Measurements from ENCODE around the gene RAB3IL1.
"Not testable (repeated sequence)": the region's sequence is repeated elsewhere in the genome, so short reads cannot be mapped to it uniquely, and the experiment has no call there.

The RAB3IL1 gene

GRCh38 chr11:61959678-61960077 is 42.3 kb upstream of the RAB3IL1 start:
- FAIRE-seq (no peak), DNase-seq (ENCODE audit: insufficient read length, low spot score) (no peak)
- no peak for TF ChIP-seq TAF1 (IDR thresholded peaks at IDR 0.05; ENCODE audit: low read depth, low read length)
- no peak for TF ChIP-seq POLR2A (IDR thresholded peaks at IDR 0.05; ENCODE audit: low read depth, low read length)
- no peak for TF ChIP-seq PAX5 (IDR thresholded peaks at IDR 0.05; ENCODE audit: insufficient read depth, low read length, severe bottlenecking)
- TF ChIP-seq POLR2AphosphoS5 (IDR thresholded peaks at IDR 0.05; ENCODE audit: low read depth, low read length), result no peak
- no peak for TF ChIP-seq POU2F2 (IDR thresholded peaks at IDR 0.05; ENCODE audit: low read depth, low read length)
- TF ChIP-seq SPI1 (IDR thresholded peaks at IDR 0.05; ENCODE audit: low read depth, low read length), result no peak

- no peak for FAIRE-seq
These were observed 41.7 kb upstream of the RAB3IL1 start for GRCh38 chr11:61959114-61959513.

GRCh38 chr11:61958590-61958989 is 41.2 kb upstream of the RAB3IL1 start:
- DNase-seq (ENCODE audit: insufficient read length, low spot score) (no peak), FAIRE-seq (no peak)
- TF ChIP-seq POU2F2 (IDR thresholded peaks at IDR 0.05; ENCODE audit: low read depth, low read length) (no peak), POLR2A (IDR thresholded peaks at IDR 0.05; ENCODE audit: low read depth, low read length) (no peak), SPI1 (IDR thresholded peaks at IDR 0.05; ENCODE audit: low read depth, low read length) (no peak), POLR2AphosphoS5 (IDR thresholded peaks at IDR 0.05; ENCODE audit: low read depth, low read length) (no peak), PAX5 (IDR thresholded peaks at IDR 0.05; ENCODE audit: insufficient read depth, low read length, severe bottlenecking) (no peak), TAF1 (IDR thresholded peaks at IDR 0.05; ENCODE audit: low read depth, low read length) (no peak)

More at GRCh38 chr11:61959114-61959513, 41.7 kb upstream of the RAB3IL1 start:
- TF ChIP-seq POLR2A (IDR thresholded peaks at IDR 0.05; ENCODE audit: low read depth, low read length) (no peak), TAF1 (IDR thresholded peaks at IDR 0.05; ENCODE audit: low read depth, low read length) (no peak), POLR2AphosphoS5 (IDR thresholded peaks at IDR 0.05; ENCODE audit: low read depth, low read length) (no peak), POU2F2 (IDR thresholded peaks at IDR 0.05; ENCODE audit: low read depth, low read length) (no peak), PAX5 (IDR thresholded peaks at IDR 0.05; ENCODE audit: insufficient read depth, low read length, severe bottlenecking) (no peak), SPI1 (IDR thresholded peaks at IDR 0.05; ENCODE audit: low read depth, low read length) (no peak)
- DNase-seq (ENCODE audit: insufficient read length, low spot score), result no peak

- TF ChIP-seq POU2F2 (IDR thresholded peaks at IDR 0.05; ENCODE audit: low read depth, low read length) (no peak), TAF1 (IDR thresholded peaks at IDR 0.05; ENCODE audit: low read depth, low read length) (no peak), PAX5 (IDR thresholded peaks at IDR 0.05; ENCODE audit: insufficient read depth, low read length, severe bottlenecking) (no peak), SPI1 (IDR thresholded peaks at IDR 0.05; ENCODE audit: low read depth, low read length) (no peak), POLR2AphosphoS5 (IDR thresholded peaks at IDR 0.05; ENCODE audit: low read depth, low read length) (no peak), POLR2A (IDR thresholded peaks at IDR 0.05; ENCODE audit: low read depth, low read length) (no peak)
- FAIRE-seq (no peak), DNase-seq (ENCODE audit: insufficient read length, low spot score) (no peak)
These were observed 39.8 kb upstream of the RAB3IL1 start for GRCh38 chr11:61957021-61957770.

- FAIRE-seq, result no peak
- no peak for TF ChIP-seq POU2F2 (IDR thresholded peaks at IDR 0.05; ENCODE audit: low read depth, low read length)
- TF ChIP-seq POLR2AphosphoS5 (IDR thresholded peaks at IDR 0.05; ENCODE audit: low read depth, low read length), result no peak
- TF ChIP-seq POLR2A (IDR thresholded peaks at IDR 0.05; ENCODE audit: low read depth, low read length), result no peak
- TF ChIP-seq PAX5 (IDR thresholded peaks at IDR 0.05; ENCODE audit: insufficient read depth, low read length, severe bottlenecking), result no peak
- no peak for TF ChIP-seq SPI1 (IDR thresholded peaks at IDR 0.05; ENCODE audit: low read depth, low read length)
- TF ChIP-seq TAF1 (IDR thresholded peaks at IDR 0.05; ENCODE audit: low read depth, low read length), result no peak
- no peak for DNase-seq (ENCODE audit: insufficient read length, low spot score)
These were observed 39.0 kb upstream of the RAB3IL1 start for GRCh38 chr11:61956191-61957020.

GRCh38 chr11:61955422-61956135 is 38.2 kb upstream of the RAB3IL1 start:
- FAIRE-seq (no peak), DNase-seq (ENCODE audit: insufficient read length, low spot score) (peak; percentile 49)
- TF ChIP-seq SPI1 (IDR thresholded peaks at IDR 0.05; ENCODE audit: low read depth, low read length), result no peak

- no peak for DNase-seq (ENCODE audit: insufficient read length, low spot score)
- no peak for TF ChIP-seq POLR2AphosphoS5 (IDR thresholded peaks at IDR 0.05; ENCODE audit: low read depth, low read length)
- no peak for TF ChIP-seq PAX5 (IDR thresholded peaks at IDR 0.05; ENCODE audit: insufficient read depth, low read length, severe bottlenecking)
- no peak for TF ChIP-seq POLR2A (IDR thresholded peaks at IDR 0.05; ENCODE audit: low read depth, low read length)
- TF ChIP-seq SPI1 (IDR thresholded peaks at IDR 0.05; ENCODE audit: low read depth, low read length), result no peak
- TF ChIP-seq TAF1 (IDR thresholded peaks at IDR 0.05; ENCODE audit: low read depth, low read length), result no peak
- TF ChIP-seq POU2F2 (IDR thresholded peaks at IDR 0.05; ENCODE audit: low read depth, low read length), result no peak
- no peak for FAIRE-seq
These were observed 37.6 kb upstream of the RAB3IL1 start for GRCh38 chr11:61954851-61955421.

GRCh38 chr11:61954106-61954850 is 36.9 kb upstream of the RAB3IL1 start:
- FAIRE-seq (no peak), DNase-seq (ENCODE audit: insufficient read length, low spot score) (no peak)
- TF ChIP-seq POLR2AphosphoS5 (IDR thresholded peaks at IDR 0.05; ENCODE audit: low read depth, low read length), result no peak
- no peak for TF ChIP-seq PAX5 (IDR thresholded peaks at IDR 0.05; ENCODE audit: insufficient read depth, low read length, severe bottlenecking)
- no peak for TF ChIP-seq POLR2A (IDR thresholded peaks at IDR 0.05; ENCODE audit: low read depth, low read length)
- TF ChIP-seq TAF1 (IDR thresholded peaks at IDR 0.05; ENCODE audit: low read depth, low read length), result no peak
- no peak for TF ChIP-seq POU2F2 (IDR thresholded peaks at IDR 0.05; ENCODE audit: low read depth, low read length)
- TF ChIP-seq SPI1 (IDR thresholded peaks at IDR 0.05; ENCODE audit: low read depth, low read length), result no peak

GRCh38 chr11:61953632-61954031 is 36.3 kb upstream of the RAB3IL1 start:
- DNase-seq (ENCODE audit: insufficient read length, low spot score); FAIRE-seq: not testable (repeated sequence)

Data from GM12891 (cell line).